ENCODE measurements around the gene TFDP1.

GRCh38 chr13:113607056-113607888, 22.7 kb downstream of the TFDP1 start:
- TF ChIP-seq POLR2A (IDR thresholded peaks at IDR 0.05) (no peak), CTCF (IDR thresholded peaks at IDR 0.05) (no peak)
